Activated naive CD8-positive, alpha-beta T cell treated with anti-CD3 and anti-CD28 coated beads for 36 hours (primary cell): Measurements from ENCODE around the gene NEDD4L. TPM values are rescaled to one million over a fixed set of nuclear protein-coding genes. Genes with fewer than 3 reads are reported as not detected.

Source experiments
- DNase-seq: peaks from one replicate; pipeline ENCODE4 v3.0.0; 2021
- H3K27ac Mint-ChIP-seq: one replicate; pipeline ENCODE4 v1.8.0; 2022; ENCODE audit warnings: mild to moderate bottlenecking, moderate library complexity, mixed read lengths
- H3K27me3 Mint-ChIP-seq: one replicate; pipeline ENCODE4 v1.8.0; 2022; ENCODE audit warnings: mild to moderate bottlenecking, mixed read lengths
- H3K36me3 Mint-ChIP-seq: one replicate; pipeline ENCODE4 v1.8.0; 2021; ENCODE audit warnings: mild to moderate bottlenecking, mixed read lengths
- H3K4me1 Mint-ChIP-seq: one replicate; pipeline ENCODE4 v1.8.0; 2021; ENCODE audit warnings: mixed read lengths
- H3K4me3 Mint-ChIP-seq: one replicate; pipeline ENCODE4 v1.8.0; 2022; ENCODE audit warnings: mild to moderate bottlenecking, moderate library complexity, mixed read lengths
- H3K9me3 Mint-ChIP-seq: one replicate; pipeline ENCODE4 v1.8.0; 2022; ENCODE audit warnings: mixed read lengths
- total RNA-seq, 2 experiments: library from RNA; stranded (reverse); gene quantifications; one replicate each; pipeline ENCODE4 v1.2.3, GENCODE V29; 2021

NEDD4L gene
- total RNA-seq, 2 experiments from 2014 or later, result 10.5 to 14.4 TPM

DNA sequence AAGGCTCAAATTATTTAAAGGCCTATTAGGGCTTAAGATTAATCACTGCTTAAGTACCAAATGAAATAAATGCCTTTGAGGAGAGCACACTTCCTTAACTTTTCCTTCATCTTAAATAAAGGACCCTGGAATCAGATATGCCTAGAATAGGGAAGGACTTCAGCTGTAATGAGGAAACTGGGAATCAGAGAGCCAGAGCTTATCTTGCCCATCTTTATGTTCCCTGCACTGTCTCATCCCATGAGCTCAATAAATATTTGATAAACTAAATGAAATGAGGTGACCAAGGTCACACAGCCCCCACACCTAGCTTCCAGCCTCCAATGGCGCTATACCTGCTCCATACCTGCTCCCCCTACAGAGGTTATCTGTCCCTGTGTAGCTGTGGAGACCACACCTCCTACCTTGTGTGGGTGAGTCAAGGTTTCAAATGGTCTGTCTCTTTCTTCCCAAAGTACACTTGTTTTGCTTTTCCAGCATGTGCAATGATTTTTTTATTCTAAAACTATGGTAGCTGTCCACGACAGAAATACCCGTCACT lies 23.4 kb upstream of the NEDD4L start:
- H3K36me3 Mint-ChIP-seq, result no peaks in the 10 kb centered on the region
- peaks cover 4% of the 10 kb centered on the region for H3K27me3 Mint-ChIP-seq
- peaks cover 7% of the 10 kb centered on the region for H3K9me3 Mint-ChIP-seq
- no peak overlapping the region for H3K27ac Mint-ChIP-seq
- no peak for DNase-seq
- no peaks in the 10 kb centered on the region for H3K4me1 Mint-ChIP-seq
- no peak overlapping the region for H3K4me3 Mint-ChIP-seq

- Mint-ChIP-seq H3K36me3 (no peaks in the 10 kb centered on the region), H3K4me3 (no peak overlapping the region), H3K4me1 (no peaks in the 10 kb centered on the region), H3K27ac (no peak overlapping the region), H3K27me3 (peaks cover 4% of the 10 kb centered on the region), H3K9me3 (no peaks in the 10 kb centered on the region)
- DNase-seq, result no peak
These were observed 22.5 kb upstream of the NEDD4L start for GRCh38 chr18:58021504-58021903.

DNA sequence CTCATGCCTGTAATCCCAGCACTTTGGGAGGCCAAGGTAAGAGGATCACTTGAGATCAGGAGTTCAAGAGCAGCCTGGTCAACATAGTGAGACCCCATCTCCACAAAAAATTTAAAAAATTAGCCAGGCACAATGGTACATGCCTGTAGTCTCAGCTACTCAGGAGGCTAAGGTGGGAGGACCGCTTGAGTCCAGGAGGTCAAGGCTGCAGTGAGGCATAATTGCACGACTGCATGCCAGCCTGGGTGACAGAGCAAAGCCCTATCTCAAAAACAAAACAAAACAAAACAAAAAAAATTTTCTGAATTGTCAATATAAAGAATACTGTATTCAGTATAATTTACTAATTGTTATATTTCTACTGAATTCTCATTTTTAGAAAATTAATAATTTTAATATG lies 20.9 kb upstream of the NEDD4L start:
- Mint-ChIP-seq H3K27me3 (peaks cover 4% of the 10 kb centered on the region), H3K9me3 (no peaks in the 10 kb centered on the region), H3K4me1 (no peaks in the 10 kb centered on the region), H3K4me3 (no peak overlapping the region), H3K27ac (no peak overlapping the region), H3K36me3 (no peaks in the 10 kb centered on the region)
- DNase-seq, result no peak

DNA sequence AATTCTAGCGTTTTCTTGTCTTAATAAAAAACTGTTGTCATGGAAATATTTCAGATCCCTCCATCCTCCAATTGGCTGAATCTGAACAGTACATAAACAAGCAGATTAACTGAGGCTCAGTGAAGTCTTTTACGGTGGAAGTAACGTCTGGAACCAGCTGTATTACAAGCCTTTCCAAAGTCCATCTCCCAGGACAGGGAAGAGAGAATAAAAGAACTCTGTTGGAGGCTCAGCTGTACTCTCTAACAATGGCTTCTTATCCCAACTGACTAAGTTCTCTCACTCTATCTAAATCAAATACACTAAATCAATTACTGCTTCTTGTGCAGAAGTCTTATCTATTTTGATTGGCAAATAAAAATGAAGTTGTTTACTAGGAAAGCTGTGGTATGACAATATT lies 19.9 kb upstream of the NEDD4L start:
- no peak for DNase-seq
- no peaks in the 10 kb centered on the region for H3K4me1 Mint-ChIP-seq
- H3K36me3 Mint-ChIP-seq, result no peaks in the 10 kb centered on the region
- H3K4me3 Mint-ChIP-seq, result no peak overlapping the region
- peaks cover 4% of the 10 kb centered on the region for H3K27me3 Mint-ChIP-seq
- no peak overlapping the region for H3K27ac Mint-ChIP-seq
- no peaks in the 10 kb centered on the region for H3K9me3 Mint-ChIP-seq

GRCh38 chr18:58025205-58025604 lies 18.8 kb upstream of the NEDD4L start:
- H3K36me3 Mint-ChIP-seq, result no peaks in the 10 kb centered on the region
- no peak overlapping the region for H3K4me3 Mint-ChIP-seq
- DNase-seq, result no peak
- no peaks in the 10 kb centered on the region for H3K9me3 Mint-ChIP-seq
- no peaks in the 10 kb centered on the region for H3K4me1 Mint-ChIP-seq
- H3K27ac Mint-ChIP-seq, result no peak overlapping the region
- peaks cover 4% of the 10 kb centered on the region for H3K27me3 Mint-ChIP-seq

- no peaks in the 10 kb centered on the region for H3K9me3 Mint-ChIP-seq
- no peak overlapping the region for H3K4me3 Mint-ChIP-seq
- H3K27me3 Mint-ChIP-seq, result peaks cover 4% of the 10 kb centered on the region
- H3K36me3 Mint-ChIP-seq, result no peaks in the 10 kb centered on the region
- H3K27ac Mint-ChIP-seq, result no peak overlapping the region
- no peaks in the 10 kb centered on the region for H3K4me1 Mint-ChIP-seq
- DNase-seq, result no peak
These were observed 18.3 kb upstream of the NEDD4L start for GRCh38 chr18:58025733-58026132.

DNA sequence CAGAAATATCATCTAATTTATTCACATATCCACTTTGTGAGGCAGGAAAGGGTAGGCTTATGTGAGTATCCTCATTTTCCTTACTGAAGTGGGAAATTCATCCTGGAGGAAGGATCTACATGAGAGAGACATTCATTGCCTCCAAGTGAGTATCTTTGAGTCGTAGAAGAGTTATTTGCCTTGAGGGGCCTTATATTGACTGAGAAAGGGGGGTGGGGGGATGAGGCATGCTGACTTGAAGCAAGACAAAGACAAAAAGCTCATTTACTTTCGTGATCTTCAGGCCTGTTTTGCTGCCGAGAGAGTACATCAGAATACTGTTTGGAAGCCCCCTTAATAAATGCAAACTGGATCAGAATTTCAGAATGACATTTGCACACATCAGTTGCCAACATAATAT lies 17.6 kb upstream of the NEDD4L start:
- Mint-ChIP-seq H3K4me1 (no peaks in the 10 kb centered on the region), H3K36me3 (no peaks in the 10 kb centered on the region), H3K27ac (no peak overlapping the region), H3K27me3 (peaks cover 4% of the 10 kb centered on the region), H3K4me3 (no peak overlapping the region), H3K9me3 (no peaks in the 10 kb centered on the region)
- DNase-seq, result no peak

DNA sequence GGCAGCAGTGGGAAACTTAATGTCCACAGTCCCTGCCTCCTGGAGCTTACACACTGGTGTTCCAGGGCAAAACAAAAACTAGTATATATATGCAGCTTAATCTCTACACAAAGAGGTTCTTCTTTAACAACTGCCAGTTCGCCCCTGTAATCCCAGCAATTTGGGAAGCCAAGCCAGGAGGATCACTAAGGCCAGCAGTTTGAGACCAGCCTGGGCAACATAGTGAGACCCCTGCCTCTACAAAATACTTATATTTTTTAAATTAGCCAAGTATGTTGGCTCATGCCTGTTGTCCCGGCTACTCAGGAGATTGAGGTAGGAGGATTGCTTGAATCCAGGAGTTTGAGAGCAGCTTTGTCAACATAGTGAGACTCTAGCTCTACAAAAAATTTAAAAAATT lies 17.2 kb upstream of the NEDD4L start:
- DNase-seq, result no peak
- Mint-ChIP-seq H3K27ac (no peak overlapping the region), H3K4me1 (no peaks in the 10 kb centered on the region), H3K4me3 (no peak overlapping the region), H3K36me3 (no peaks in the 10 kb centered on the region), H3K27me3 (peaks cover 1% of the 10 kb centered on the region), H3K9me3 (no peaks in the 10 kb centered on the region)

DNA sequence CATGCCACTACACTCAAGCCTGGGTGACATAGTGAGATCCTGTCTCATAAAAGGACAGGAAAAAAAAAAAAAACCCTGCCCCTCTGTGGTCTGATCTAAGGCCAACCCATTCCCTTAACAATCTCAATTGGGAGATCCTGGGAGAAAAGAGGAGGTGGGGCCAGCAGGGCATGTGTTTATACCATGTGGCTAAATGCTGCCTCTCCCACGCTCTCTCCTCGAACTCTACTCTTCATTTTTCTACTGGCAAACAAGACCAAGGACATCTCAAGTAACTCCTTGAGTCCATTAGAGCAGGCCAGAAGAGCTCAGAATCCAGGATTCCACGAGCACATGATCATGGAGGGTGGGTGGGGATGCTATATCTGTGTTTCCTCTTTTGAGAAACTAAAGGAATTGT lies 16.7 kb upstream of the NEDD4L start:
- Mint-ChIP-seq H3K36me3 (no peaks in the 10 kb centered on the region), H3K4me3 (no peak overlapping the region), H3K4me1 (no peaks in the 10 kb centered on the region), H3K27ac (no peak overlapping the region), H3K9me3 (no peaks in the 10 kb centered on the region), H3K27me3 (no peaks in the 10 kb centered on the region)
- DNase-seq, result no peak

DNA sequence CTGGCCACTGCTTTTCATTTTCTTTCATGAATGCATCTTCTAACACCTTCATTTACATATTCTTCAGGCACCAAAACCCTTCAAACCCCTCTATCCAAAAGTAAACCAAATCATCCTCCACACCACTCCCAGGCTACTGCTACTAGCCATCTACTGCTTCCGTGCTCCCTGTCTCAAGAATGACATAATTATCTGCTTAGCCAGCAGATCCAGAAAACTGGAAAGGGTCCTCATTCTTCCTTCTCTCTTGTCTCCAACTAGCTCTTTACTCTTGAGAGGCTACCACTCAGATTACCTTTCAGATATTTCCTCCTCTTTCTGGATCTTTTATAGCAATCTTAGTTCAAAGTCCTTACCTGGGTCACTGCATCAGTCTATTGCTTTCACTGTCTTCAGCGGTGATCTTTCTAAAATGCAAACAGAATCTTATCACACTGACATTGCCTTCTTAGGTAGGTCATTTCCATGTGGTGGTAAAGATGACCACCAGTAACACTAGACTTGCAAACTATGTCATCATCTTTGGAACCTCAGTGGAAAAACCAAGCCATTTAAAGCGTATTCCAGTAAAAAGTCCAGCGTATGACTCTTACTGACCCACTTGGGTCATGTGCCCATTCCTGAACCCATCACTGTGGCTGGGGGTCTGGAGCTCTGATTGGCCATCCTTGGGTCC lies 15.8 kb upstream of the NEDD4L start:
- Mint-ChIP-seq H3K9me3 (no peaks in the 10 kb centered on the region), H3K36me3 (no peaks in the 10 kb centered on the region), H3K4me1 (no peaks in the 10 kb centered on the region), H3K4me3 (no peak overlapping the region), H3K27me3 (no peaks in the 10 kb centered on the region), H3K27ac (no peak overlapping the region)
- DNase-seq, result no peak

DNA sequence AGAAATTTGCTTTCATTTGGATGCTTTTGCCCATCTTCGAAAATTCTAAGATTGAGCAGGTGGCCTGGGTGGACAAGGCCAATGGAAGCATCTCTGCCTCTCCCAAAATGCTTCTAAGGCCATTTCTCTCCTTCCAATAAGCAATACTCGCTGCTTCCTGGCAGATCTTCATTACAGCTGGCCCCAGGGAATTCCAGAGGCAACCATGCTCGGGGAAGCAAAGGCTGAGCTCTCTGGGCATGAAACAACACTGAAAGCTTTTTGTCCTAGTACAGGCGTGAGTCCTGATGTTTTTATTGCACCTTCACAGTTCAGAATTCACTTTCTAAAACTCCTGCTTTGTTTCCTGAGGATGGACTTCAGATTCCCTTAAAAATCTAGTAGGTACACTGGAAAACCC lies 11.8 kb upstream of the NEDD4L start:
- H3K4me3 Mint-ChIP-seq, result no peak overlapping the region
- H3K9me3 Mint-ChIP-seq, result no peaks in the 10 kb centered on the region
- H3K27ac Mint-ChIP-seq, result no peak overlapping the region
- DNase-seq, result no peak
- H3K4me1 Mint-ChIP-seq, result no peaks in the 10 kb centered on the region
- H3K27me3 Mint-ChIP-seq, result peaks cover 9% of the 10 kb centered on the region
- H3K36me3 Mint-ChIP-seq, result no peaks in the 10 kb centered on the region

DNA sequence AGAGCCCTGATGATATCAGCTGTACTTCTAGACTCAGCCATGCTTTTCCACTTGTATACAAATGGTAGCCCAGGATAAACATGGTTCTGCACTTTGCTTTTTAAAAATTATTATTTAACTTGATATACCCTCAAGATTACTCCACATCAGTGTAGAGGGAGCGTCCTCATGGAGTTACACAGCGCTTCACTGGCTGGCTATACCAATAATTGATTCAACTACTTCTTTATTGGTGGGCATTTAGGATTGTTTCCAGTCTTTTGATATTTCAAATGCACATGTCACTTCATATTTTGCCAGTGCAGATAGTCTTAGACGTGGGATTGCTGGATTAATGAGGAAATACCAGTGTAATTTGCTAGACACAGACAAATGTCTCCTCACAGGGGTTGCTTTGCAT lies 10.8 kb upstream of the NEDD4L start:
- no peak for DNase-seq
- no peaks in the 10 kb centered on the region for H3K4me1 Mint-ChIP-seq
- peaks cover 9% of the 10 kb centered on the region for H3K27me3 Mint-ChIP-seq
- no peaks in the 10 kb centered on the region for H3K36me3 Mint-ChIP-seq
- H3K9me3 Mint-ChIP-seq, result no peaks in the 10 kb centered on the region
- no peak overlapping the region for H3K4me3 Mint-ChIP-seq
- no peak overlapping the region for H3K27ac Mint-ChIP-seq

DNA sequence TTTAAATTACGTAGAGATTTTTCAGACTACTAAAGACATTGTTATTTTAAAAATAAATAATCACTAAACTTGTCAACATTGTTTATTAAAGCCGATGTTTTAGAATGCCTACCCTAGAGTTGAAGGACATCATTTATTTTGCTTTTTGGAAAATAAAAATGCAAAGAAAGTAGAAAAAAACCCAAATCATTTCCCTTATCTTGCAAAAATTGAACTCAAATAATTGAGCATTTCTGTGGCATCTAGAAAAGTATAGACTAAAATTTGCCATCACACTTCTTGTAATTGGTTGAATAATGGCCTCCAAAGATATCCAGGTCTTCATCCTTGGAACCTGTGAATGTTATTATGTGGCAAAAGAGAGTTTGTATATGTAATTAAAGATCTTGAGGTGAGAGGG lies 9.7 kb upstream of the NEDD4L start:
- Mint-ChIP-seq H3K4me1 (no peaks in the 10 kb centered on the region), H3K4me3 (no peak overlapping the region), H3K27me3 (peaks cover 9% of the 10 kb centered on the region), H3K36me3 (no peaks in the 10 kb centered on the region), H3K9me3 (no peaks in the 10 kb centered on the region), H3K27ac (no peak overlapping the region)
- no peak for DNase-seq

DNA sequence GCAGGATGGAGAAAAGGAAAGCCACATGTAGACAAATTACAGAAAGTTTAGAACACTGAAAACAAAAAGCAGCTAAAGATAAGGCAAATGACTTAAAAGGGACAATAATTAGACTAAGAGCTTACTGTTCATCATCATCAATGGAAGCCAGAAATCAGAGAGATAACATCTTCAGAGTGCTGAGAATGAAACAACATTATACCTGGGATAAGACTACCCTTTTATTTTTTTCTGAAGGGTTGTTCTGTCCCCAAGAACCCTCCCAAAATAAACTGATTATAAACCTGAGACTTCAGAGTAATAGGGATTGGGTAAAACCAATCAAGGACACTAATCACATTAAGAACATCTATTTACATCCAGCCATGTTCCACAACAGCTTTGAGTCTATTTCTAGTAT lies 6.9 kb upstream of the NEDD4L start:
- H3K27ac Mint-ChIP-seq, result no peak overlapping the region
- DNase-seq, result no peak
- H3K36me3 Mint-ChIP-seq, result no peaks in the 10 kb centered on the region
- no peaks in the 10 kb centered on the region for H3K9me3 Mint-ChIP-seq
- H3K27me3 Mint-ChIP-seq, result peaks cover 9% of the 10 kb centered on the region
- no peak overlapping the region for H3K4me3 Mint-ChIP-seq
- H3K4me1 Mint-ChIP-seq, result peaks cover 3% of the 10 kb centered on the region

DNA sequence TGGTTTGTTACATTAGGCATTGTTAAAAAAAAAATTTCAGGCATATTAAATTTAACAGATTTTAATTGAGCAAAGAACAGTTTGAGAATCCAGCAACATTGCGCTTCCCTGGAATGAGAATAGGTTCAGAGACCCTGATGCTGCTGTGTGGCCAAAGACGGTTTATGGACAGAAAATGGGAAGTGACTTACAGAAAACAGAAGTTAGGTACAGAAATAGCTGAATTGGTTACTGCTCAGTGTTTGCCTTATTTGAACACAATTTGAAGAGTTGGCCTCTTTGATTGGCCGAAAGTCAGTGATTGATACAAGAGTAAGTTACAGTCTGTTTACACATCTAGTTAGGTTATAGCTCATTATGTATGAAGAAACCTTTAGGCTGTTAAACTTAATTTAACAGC lies 6.0 kb upstream of the NEDD4L start:
- H3K4me1 Mint-ChIP-seq, result peaks cover 8% of the 10 kb centered on the region
- no peaks in the 10 kb centered on the region for H3K36me3 Mint-ChIP-seq
- H3K4me3 Mint-ChIP-seq, result no peak overlapping the region
- DNase-seq, result no peak
- no peak overlapping the region for H3K27ac Mint-ChIP-seq
- peaks cover 9% of the 10 kb centered on the region for H3K27me3 Mint-ChIP-seq
- no peaks in the 10 kb centered on the region for H3K9me3 Mint-ChIP-seq

GRCh38 chr18:58041633-58042032 lies 2.4 kb upstream of the NEDD4L start:
- DNase-seq, result no peak

More at GRCh38 chr18:58041633-58042032, 2.4 kb upstream of the NEDD4L start:
- peaks cover 22% of the 10 kb centered on the region for H3K4me1 Mint-ChIP-seq
- H3K27me3 Mint-ChIP-seq, result peaks cover 3% of the 10 kb centered on the region
- H3K27ac Mint-ChIP-seq, result no peak overlapping the region
- H3K36me3 Mint-ChIP-seq, result no peaks in the 10 kb centered on the region
- no peaks in the 10 kb centered on the region for H3K9me3 Mint-ChIP-seq
- no peak overlapping the region for H3K4me3 Mint-ChIP-seq
